Measurements from ENCODE around the gene RALY.

DNA sequence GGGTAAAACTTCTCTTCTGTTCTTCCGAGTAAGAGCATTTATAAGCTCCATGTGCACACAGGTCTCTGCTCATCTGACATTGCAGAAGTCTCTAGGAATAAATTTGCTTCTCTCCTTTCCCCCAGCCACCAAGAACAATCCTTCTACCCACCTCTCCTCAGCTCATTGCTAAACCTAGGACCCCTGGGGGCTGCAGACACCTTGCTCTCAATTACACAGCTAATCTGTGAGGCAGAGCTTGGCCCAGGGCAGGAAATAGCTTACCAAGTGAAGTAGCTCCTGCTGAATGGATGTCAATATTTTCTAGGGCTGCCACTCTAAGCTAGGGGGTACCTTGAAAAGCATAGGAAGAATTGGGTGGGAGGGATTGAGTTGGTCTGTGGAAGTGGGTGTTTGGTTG, 74.3 kb downstream of the RALY start:
- TF ChIP-seq POLR2A (IDR thresholded peaks at IDR 0.05; ENCODE audit: low read depth, low read length) = no peak
- TF ChIP-seq RAD21 (IDR thresholded peaks at IDR 0.05; ENCODE audit: low read length) = no peak
- TF ChIP-seq, protein P1, sequence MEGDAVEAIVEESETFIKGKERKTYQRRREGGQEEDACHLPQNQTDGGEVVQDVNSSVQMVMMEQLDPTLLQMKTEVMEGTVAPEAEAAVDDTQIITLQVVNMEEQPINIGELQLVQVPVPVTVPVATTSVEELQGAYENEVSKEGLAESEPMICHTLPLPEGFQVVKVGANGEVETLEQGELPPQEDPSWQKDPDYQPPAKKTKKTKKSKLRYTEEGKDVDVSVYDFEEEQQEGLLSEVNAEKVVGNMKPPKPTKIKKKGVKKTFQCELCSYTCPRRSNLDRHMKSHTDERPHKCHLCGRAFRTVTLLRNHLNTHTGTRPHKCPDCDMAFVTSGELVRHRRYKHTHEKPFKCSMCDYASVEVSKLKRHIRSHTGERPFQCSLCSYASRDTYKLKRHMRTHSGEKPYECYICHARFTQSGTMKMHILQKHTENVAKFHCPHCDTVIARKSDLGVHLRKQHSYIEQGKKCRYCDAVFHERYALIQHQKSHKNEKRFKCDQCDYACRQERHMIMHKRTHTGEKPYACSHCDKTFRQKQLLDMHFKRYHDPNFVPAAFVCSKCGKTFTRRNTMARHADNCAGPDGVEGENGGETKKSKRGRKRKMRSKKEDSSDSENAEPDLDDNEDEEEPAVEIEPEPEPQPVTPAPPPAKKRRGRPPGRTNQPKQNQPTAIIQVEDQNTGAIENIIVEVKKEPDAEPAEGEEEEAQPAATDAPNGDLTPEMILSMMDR (conservative IDR thresholded peaks at IDR 0.05; ENCODE audit: low read depth, low read length) = no peak
- no peak for TF ChIP-seq MXI1 (IDR thresholded peaks at IDR 0.05; ENCODE audit: borderline replicate concordance, low read depth, low read length)
- no peak for TF ChIP-seq CEBPB (IDR thresholded peaks at IDR 0.05; ENCODE audit: low read depth, low read length)
- no peak for TF ChIP-seq RFX5 (IDR thresholded peaks at IDR 0.05; ENCODE audit: low read depth, low read length)
- TF ChIP-seq, protein P2, sequence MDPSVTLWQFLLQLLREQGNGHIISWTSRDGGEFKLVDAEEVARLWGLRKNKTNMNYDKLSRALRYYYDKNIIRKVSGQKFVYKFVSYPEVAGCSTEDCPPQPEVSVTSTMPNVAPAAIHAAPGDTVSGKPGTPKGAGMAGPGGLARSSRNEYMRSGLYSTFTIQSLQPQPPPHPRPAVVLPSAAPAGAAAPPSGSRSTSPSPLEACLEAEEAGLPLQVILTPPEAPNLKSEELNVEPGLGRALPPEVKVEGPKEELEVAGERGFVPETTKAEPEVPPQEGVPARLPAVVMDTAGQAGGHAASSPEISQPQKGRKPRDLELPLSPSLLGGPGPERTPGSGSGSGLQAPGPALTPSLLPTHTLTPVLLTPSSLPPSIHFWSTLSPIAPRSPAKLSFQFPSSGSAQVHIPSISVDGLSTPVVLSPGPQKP (IDR thresholded peaks at IDR 0.05; ENCODE audit: borderline replicate concordance, low read depth, low read length) = no peak

All from IMR-90 (cell line).